Left ventricle myocardium inferior (tissue), 1 donor: ENCODE results near the gene LRTM2. TPM values are rescaled to one million over a fixed set of nuclear protein-coding genes. Genes with fewer than 3 reads are reported as not detected.

Source experiments
- DNase-seq: peaks from one replicate; pipeline ENCODE4 v3.0.0-alpha.2; 2020
- H3K27ac ChIP-seq: fragments of 200-600 bp; replicated peaks from 2 replicates; pipeline ENCODE4 v1.8.0; 2021
- H3K27me3 ChIP-seq: fragments of 200-600 bp; 2 replicates; pipeline ENCODE4 v1.8.0; 2021; ENCODE audit warnings: low read depth
- H3K36me3 ChIP-seq: fragments of 200-600 bp; 2 replicates; pipeline ENCODE4 v1.8.0; 2021
- H3K4me1 ChIP-seq: fragments of 200-600 bp; 2 replicates; pipeline ENCODE4 v1.8.0; 2021
- H3K4me3 ChIP-seq: fragments of 200-600 bp; 2 replicates; pipeline ENCODE4 v1.8.0; 2021; ENCODE audit warnings: mild to moderate bottlenecking, moderate library complexity
- H3K9me3 ChIP-seq: fragments of 200-600 bp; replicated peaks from 2 replicates; pipeline ENCODE4 v1.8.0; 2021
- CTCF ChIP-seq: fragments of 200-600 bp; IDR thresholded peaks from 2 replicates; pipeline ENCODE4 v1.8.0; 2021; ENCODE audit warnings: antibody characterized with exemption, mild to moderate bottlenecking, borderline replicate concordance
- intact Hi-C: fragments of 100-400 bp; cut with micrococcal nuclease; formaldehyde crosslinking; loops from one replicate; pipeline ENCODE4 v1.11.0; 2022
- total RNA-seq: library from RNA; stranded (reverse); fragmentation: NEBNext Ultra II Directional; extraction: Animal tissue kit (Norgen Biotek cat#: 25700); gene quantifications from one replicate; pipeline ENCODE4 v1.2.1, GENCODE V29; 2021
- donor health status: DM: no; HTN: yes; CAD: no; lungs with severe emphysema.

Gene LRTM2
- total RNA-seq, 1 donor from 2014 or later: not detected

- H3K9me3 ChIP-seq: no peaks in the 10 kb centered on the region
- H3K4me3 ChIP-seq: no peak overlapping the region
- DNase-seq: no peak
- H3K36me3 ChIP-seq: peaks cover 18% of the 10 kb centered on the region
- peak; percentile 93 for TF ChIP-seq CTCF
- peak overlapping the region; percentile 18 for H3K27ac ChIP-seq
- H3K4me1 ChIP-seq: peaks cover 47% of the 10 kb centered on the region
- no peaks in the 10 kb centered on the region for H3K27me3 ChIP-seq
- intact Hi-C loops: no loop called here
Observed at GRCh38 chr12:1791104-1791841, 29.1 kb upstream of the LRTM2 start.

GRCh38 chr12:1792406-1792805 is 28.0 kb upstream of the LRTM2 start:
- Histone ChIP-seq H3K4me3 (no peak overlapping the region), H3K4me1 (peaks cover 58% of the 10 kb centered on the region), H3K9me3 (no peaks in the 10 kb centered on the region), H3K27ac (peak overlapping the region; percentile 89), H3K27me3 (no peaks in the 10 kb centered on the region), H3K36me3 (peaks cover 6% of the 10 kb centered on the region)
- no peak for DNase-seq
- intact Hi-C loops: loop anchor here (2.0 kb wide), 1 partner anchor 140 kb away; no protein-coding TSS in a partner anchor
- no peak for TF ChIP-seq CTCF

- intact Hi-C loops: loop anchor here (2.0 kb wide), 1 partner anchor 141 kb away; no protein-coding TSS in a partner anchor
- H3K4me3 ChIP-seq: no peak overlapping the region
- no peaks in the 10 kb centered on the region for H3K36me3 ChIP-seq
- H3K27ac ChIP-seq: peak overlapping the region; percentile 89
- DNase-seq: no peak
- no peaks in the 10 kb centered on the region for H3K27me3 ChIP-seq
- H3K4me1 ChIP-seq: peaks cover 63% of the 10 kb centered on the region
- H3K9me3 ChIP-seq: no peaks in the 10 kb centered on the region
- no peak for TF ChIP-seq CTCF
Observed at GRCh38 chr12:1793426-1794210, 26.7 kb upstream of the LRTM2 start.

- intact Hi-C loops: no loop called here
- no peaks in the 10 kb centered on the region for H3K9me3 ChIP-seq
- TF ChIP-seq CTCF: no peak
- H3K4me3 ChIP-seq: no peak overlapping the region
- no peaks in the 10 kb centered on the region for H3K36me3 ChIP-seq
- peaks cover 63% of the 10 kb centered on the region for H3K4me1 ChIP-seq
- DNase-seq: no peak
- peak overlapping the region; percentile 89 for H3K27ac ChIP-seq
- H3K27me3 ChIP-seq: no peaks in the 10 kb centered on the region
Observed at GRCh38 chr12:1794440-1795090, 25.8 kb upstream of the LRTM2 start.

- no peaks in the 10 kb centered on the region for H3K9me3 ChIP-seq
- TF ChIP-seq CTCF: no peak
- intact Hi-C loops: no loop called here
- H3K27me3 ChIP-seq: no peaks in the 10 kb centered on the region
- H3K36me3 ChIP-seq: no peaks in the 10 kb centered on the region
- H3K4me3 ChIP-seq: peak overlapping the region; percentile 80
- H3K4me1 ChIP-seq: peaks cover 63% of the 10 kb centered on the region
- no peak for DNase-seq
- H3K27ac ChIP-seq: peak overlapping the region; percentile 89
Observed at GRCh38 chr12:1795221-1795784, 25.1 kb upstream of the LRTM2 start.
